H1 (cell line): ENCODE data around the gene KRABD2.

ENCODE experiments used
- CTCF ChIA-PET: fragments of 300-600 bp; sonication (Branson Sonifier 250); formaldehyde crosslinking; loops from one replicate; lab custom pipeline; 2021; ENCODE audit not compliant: partially characterized antibody; lab: Charles Lee
- POLR2A ChIA-PET: fragments of 300-600 bp; sonication (Branson Sonifier 250); formaldehyde crosslinking; loops from one replicate; lab custom pipeline; 2021; ENCODE audit warnings: inconsistent platforms; ENCODE audit not compliant: partially characterized antibody; lab: Charles Lee
- DNase-seq, 2 experiments: peaks; one replicate each; pipeline versions ENCODE4 v3.0.0 to v3.0.0-alpha.2; 2010 to 2022; ENCODE audit warnings: low spot score in 2 of 2, low read depth in 1 of 2, mixed read lengths in 1 of 2
- FAIRE-seq: peaks from 2 replicates; lab custom pipeline; 2011; peaks lifted over from hg19 to GRCh38; lab: Jason Lieb, UNC
- H2AFZ ChIP-seq: 2 replicates; pipeline ENCODE4 v1.8.1; 2012; ENCODE audit warnings: low read length, inconsistent platforms
- H2AK5ac ChIP-seq: 2 replicates; pipeline ENCODE4 v1.6.1; 2013; ENCODE audit warnings: low read depth, low read length
- H2BK120ac ChIP-seq: replicated peaks from 2 replicates; pipeline ENCODE3; 2013; ENCODE audit warnings: low read depth, low read length, inconsistent platforms
- H2BK12ac ChIP-seq: 2 replicates; pipeline ENCODE4 v1.6.1; 2013; ENCODE audit warnings: low read depth, low read length
- H2BK15ac ChIP-seq: 2 replicates; pipeline ENCODE4 v1.6.1; 2013; ENCODE audit warnings: low read length
- H2BK20ac ChIP-seq: 2 replicates; pipeline ENCODE4 v1.6.1; 2013; ENCODE audit warnings: low read length
- H2BK5ac ChIP-seq: 2 replicates; pipeline ENCODE4 v1.6.1; 2013; ENCODE audit warnings: low read depth, low read length
- H3K14ac ChIP-seq: 2 replicates; pipeline ENCODE4 v1.6.1; 2013; ENCODE audit warnings: inconsistent platforms; ENCODE audit not compliant: insufficient read length
- H3K18ac ChIP-seq: 2 replicates; pipeline ENCODE4 v1.6.1; 2013; ENCODE audit warnings: low read length; ENCODE audit errors: extremely low read depth
- H3K23ac ChIP-seq: 2 replicates; pipeline ENCODE4 v1.6.1; 2013; ENCODE audit warnings: inconsistent platforms; ENCODE audit not compliant: insufficient read length
- H3K23me2 ChIP-seq: 2 replicates; pipeline ENCODE4 v1.6.1; 2013; ENCODE audit warnings: low read depth, low read length
- H3K27ac ChIP-seq: 2 replicates; pipeline ENCODE4 v1.6.1; 2011; ENCODE audit warnings: low read depth, low read length, inconsistent platforms
- H3K27me3 ChIP-seq, 4 experiments: replicated peaks in 1 of 4; 1 replicate in 1 of 4; 2 replicates in 3 of 4; pipeline versions ENCODE4 v1.6.1 to v1.8.1; 2011 to 2013; ENCODE audit warnings: low read length in 3 of 4, mild to moderate bottlenecking in 3 of 4, inconsistent platforms in 2 of 4, mixed read lengths in 2 of 4, moderate library complexity in 1 of 4; ENCODE audit not compliant: control insufficient read depth in 3 of 4, insufficient read depth in 3 of 4; ENCODE audit errors: extremely low read depth in 1 of 4
- H3K36me3 ChIP-seq, 4 experiments: 2 replicates each; pipeline versions ENCODE4 v1.6.1 to v1.8.1; 2011 to 2013; ENCODE audit warnings: mild to moderate bottlenecking in 4 of 4, low read length in 3 of 4, moderate library complexity in 2 of 4, control low read depth in 1 of 4, inconsistent platforms in 1 of 4; ENCODE audit not compliant: insufficient read depth in 4 of 4, control insufficient read depth in 2 of 4
- H3K4ac ChIP-seq: replicated peaks from 2 replicates; pipeline ENCODE3; 2013; ENCODE audit warnings: low read length, low read depth, mixed read lengths, inconsistent platforms; ENCODE audit not compliant: insufficient read length
- H3K4me1 ChIP-seq, 4 experiments: replicated peaks in 1 of 4; 1 replicate in 1 of 4; 2 replicates in 3 of 4; pipeline versions ENCODE4 v1.6.1 to v1.8.1; 2011 to 2013; ENCODE audit warnings: low read length in 3 of 4, inconsistent platforms in 2 of 4, mixed read lengths in 1 of 4; ENCODE audit not compliant: insufficient read depth in 4 of 4, control insufficient read depth in 3 of 4
- H3K4me2 ChIP-seq, 2 experiments: 2 replicates each; pipeline versions ENCODE4 v1.6.1 to v1.8.1; 2011 to 2013; ENCODE audit warnings: low read depth in 2 of 2, low read length in 2 of 2, control low read depth in 1 of 2, inconsistent platforms in 1 of 2, mild to moderate bottlenecking in 1 of 2; ENCODE audit not compliant: insufficient read depth in 1 of 2
- H3K4me3 ChIP-seq, 4 experiments: fragments of 200-600, 300-600 bp in 1 of 4; sonication (generic), shearing (Covaris generic), sonication (Bioruptor Twin) in 1 of 4; 2 replicates each; pipeline versions ENCODE4 v1.5.1 to v1.8.1; 2011 to 2016; ENCODE audit warnings: low read length in 4 of 4, low read depth in 3 of 4, control low read depth in 2 of 4, inconsistent platforms in 2 of 4, mild to moderate bottlenecking in 2 of 4, mixed read lengths in 1 of 4, moderate library complexity in 1 of 4; ENCODE audit not compliant: insufficient read depth in 2 of 4; ENCODE audit errors: extremely low read depth in 1 of 4
- H3K56ac ChIP-seq: replicated peaks from 2 replicates; pipeline ENCODE3; 2013; ENCODE audit warnings: low read depth, mild to moderate bottlenecking, mixed read lengths, low read length, inconsistent platforms; ENCODE audit not compliant: insufficient read length
- H3K79me1 ChIP-seq: 2 replicates; pipeline ENCODE4 v1.6.1; 2013; ENCODE audit warnings: low read depth, low read length, control low read depth
- H3K79me2 ChIP-seq, 2 experiments: 2 replicates each; pipeline versions ENCODE4 v1.6.1 to v1.8.1; 2012 to 2013; ENCODE audit warnings: low read length in 2 of 2, mild to moderate bottlenecking in 2 of 2, inconsistent platforms in 1 of 2; ENCODE audit not compliant: insufficient read depth in 2 of 2, control insufficient read depth in 1 of 2
- H3K9ac ChIP-seq, 4 experiments: replicated peaks in 1 of 4; 1 replicate in 1 of 4; 2 replicates in 3 of 4; pipeline versions ENCODE4 v1.6.1 to v1.8.1; 2011 to 2013; ENCODE audit warnings: low read depth in 3 of 4, low read length in 3 of 4, control low read depth in 2 of 4, mild to moderate bottlenecking in 2 of 4, moderate library complexity in 2 of 4, inconsistent platforms in 1 of 4; ENCODE audit errors: extremely low read depth in 1 of 4
- H3K9me3 ChIP-seq, 2 experiments: 2 replicates each; pipeline versions ENCODE4 v1.6.1 to v1.8.1; 2012 to 2013; ENCODE audit warnings: mild to moderate bottlenecking in 2 of 2, moderate library complexity in 2 of 2, control low read depth in 1 of 2, inconsistent platforms in 1 of 2, low read depth in 1 of 2, low read length in 1 of 2, mixed read lengths in 1 of 2; ENCODE audit not compliant: insufficient read depth in 2 of 2
- H4K20me1 ChIP-seq, 2 experiments: replicated peaks in 1 of 2; 2 replicates each; pipeline versions ENCODE3 to v1.8.1; 2011 to 2013; ENCODE audit warnings: inconsistent platforms in 2 of 2, low read length in 2 of 2, mild to moderate bottlenecking in 1 of 2; ENCODE audit not compliant: insufficient read depth in 2 of 2, control insufficient read depth in 1 of 2
- H4K5ac ChIP-seq: 2 replicates; pipeline ENCODE4 v1.6.1; 2013; ENCODE audit warnings: low read length, low read depth, mixed read lengths, inconsistent platforms; ENCODE audit not compliant: insufficient read length
- H4K8ac ChIP-seq: 2 replicates; pipeline ENCODE4 v1.8.0; 2013; ENCODE audit warnings: mild to moderate bottlenecking, moderate library complexity, low read length, inconsistent platforms; ENCODE audit not compliant: insufficient read depth; ENCODE audit errors: extremely low read depth
- H4K91ac ChIP-seq: replicated peaks from 2 replicates; pipeline ENCODE3; 2013; ENCODE audit warnings: low read length, mixed read lengths, inconsistent platforms; ENCODE audit not compliant: insufficient read length
- CHD2 ChIP-seq: IDR thresholded peaks from 2 replicates; pipeline ENCODE4 v1.6.1; 2012; ENCODE audit warnings: low read length, improper control_type of control experiment
- EP300 ChIP-seq, 2 experiments: IDR thresholded peaks; 1 replicate in 1 of 2; 2 replicates in 1 of 2; pipeline ENCODE4 v1.6.1; 2011 to 2012; ENCODE audit warnings: low read depth in 2 of 2, low read length in 2 of 2, mild to moderate bottlenecking in 2 of 2, borderline replicate concordance in 1 of 2, inconsistent platforms in 1 of 2, moderate library complexity in 1 of 2
- GTF2F1 ChIP-seq: IDR thresholded peaks from 2 replicates; pipeline ENCODE4 v1.6.1; 2012; ENCODE audit warnings: low read depth, low read length, improper control_type of control experiment, borderline replicate concordance
- POLR2A ChIP-seq, 2 experiments: IDR thresholded peaks; 1 replicate in 1 of 2; 2 replicates in 1 of 2; pipeline ENCODE4 v1.6.1; 2011; ENCODE audit warnings: low read depth in 2 of 2, low read length in 2 of 2, mild to moderate bottlenecking in 2 of 2; ENCODE audit errors: control extremely low read depth in 1 of 2
- SP4 ChIP-seq: IDR thresholded peaks from 2 replicates; pipeline ENCODE4 v1.6.1; 2012; ENCODE audit warnings: low read length, inconsistent platforms
- SUZ12 ChIP-seq: fragments of 200-600 bp; sonication (generic); IDR thresholded peaks from 2 replicates; pipeline ENCODE4 v1.6.1; 2012; ENCODE audit warnings: mild to moderate bottlenecking, inconsistent platforms, low read length, moderate library complexity, mixed read lengths
- WGBS, 2 experiments: shearing (Covaris generic) in 1 of 2; methylation state at CpG; one replicate each; pipeline versions ENCODE4 v1.1.6 to v1.1.7; 2013 to 2015; ENCODE audit warnings: low lambda C conversion rate in 2 of 2, mixed read lengths in 2 of 2, inconsistent platforms in 1 of 2, low coverage in 1 of 2, missing lambda C conversion rate in 1 of 2; ENCODE audit not compliant: insufficient replicate concordance in 2 of 2, insufficient coverage in 1 of 2, insufficient read length in 1 of 2; ENCODE audit errors: extremely low coverage in 1 of 2, missing lambda C conversion rate in 1 of 2; 5-methylcytosine and 5-hydroxymethylcytosine counted together

The KRABD2 gene

DNA sequence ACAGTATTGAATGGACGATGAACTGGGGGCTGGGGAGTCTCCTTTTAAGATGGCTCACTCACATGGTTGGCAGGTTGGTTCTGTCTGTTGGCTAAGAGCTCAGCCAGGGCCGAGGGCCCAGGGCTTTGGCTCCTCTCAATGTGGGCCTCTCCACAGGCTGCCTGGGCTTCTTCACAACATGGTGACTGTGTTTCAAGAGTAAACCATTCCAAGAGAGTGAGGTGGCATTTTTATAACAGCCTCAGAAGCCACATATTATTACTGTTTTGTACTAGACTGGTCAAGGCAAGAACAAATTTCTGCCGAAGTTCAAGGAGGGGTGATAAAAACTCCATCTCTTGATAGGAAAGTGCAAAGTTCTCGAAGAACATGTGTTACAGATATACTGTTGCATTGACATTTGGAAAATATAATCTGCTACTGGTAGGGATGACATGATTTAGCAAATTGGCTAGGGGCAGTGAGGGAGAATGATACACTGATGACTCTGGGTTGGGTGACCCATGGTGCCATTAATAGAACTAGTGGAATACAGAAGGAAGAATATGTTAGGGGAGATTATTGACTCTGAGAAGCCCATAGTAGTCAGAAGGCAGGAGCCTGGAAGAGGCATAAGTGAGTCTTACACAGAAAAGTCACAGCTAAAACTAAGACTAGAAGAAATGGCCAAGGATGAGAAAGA is 13.7 kb downstream of the KRABD2 start:
- no peak overlapping the region for H3K14ac ChIP-seq
- FAIRE-seq (no peak), DNase-seq (no peak)
- 95% methylated on average over 4 of the region's 4 CpGs; no CpG with 5 or more reads in 1 of the 2 experiments for WGBS, 2 experiments
- H2AFZ ChIP-seq: no peak overlapping the region
- H2BK5ac ChIP-seq: no peak overlapping the region
- no peak overlapping the region for H2BK120ac ChIP-seq
- no peak overlapping the region for H3K56ac ChIP-seq
- no peak overlapping the region for H2BK20ac ChIP-seq
- H3K36me3 ChIP-seq: no peaks in the 10 kb centered on the region
- no peak overlapping the region for H3K4ac ChIP-seq
- no peaks in the 10 kb centered on the region; the same call in 1 of the 2 replicates for H3K23me2 ChIP-seq
- no peak overlapping the region for H2BK15ac ChIP-seq
- H4K20me1 ChIP-seq: no peaks in the 10 kb centered on the region
- no peak overlapping the region for H3K4me3 ChIP-seq
- H3K79me2 ChIP-seq: no peaks in the 10 kb centered on the region
- no peak overlapping the region for H3K18ac ChIP-seq
- H3K4me1 ChIP-seq: peaks cover 0 to 5% (median 1%) of the 10 kb centered on the region in 4 experiments; a peak in 1 of 7 replicates
- no peak overlapping the region for H4K8ac ChIP-seq
- no peak overlapping the region for H2BK12ac ChIP-seq
- H3K4me2 ChIP-seq: no peak overlapping the region
- no peak overlapping the region for H3K23ac ChIP-seq
- no peak overlapping the region for H2AK5ac ChIP-seq
- ChIA-PET CTCF (no interaction called here), POLR2A (interaction anchor here (0.6 to 4.0 kb wide), 9 partner anchors 9 to 23 kb away, joined by 3 to 36 read pairs (median 4); partner anchors contain the start of gene KRABD2)
- no peak overlapping the region for H3K9ac ChIP-seq
- H3K79me1 ChIP-seq: no peaks in the 10 kb centered on the region
- no peak overlapping the region for H3K27ac ChIP-seq
- H3K9me3 ChIP-seq: no peaks in the 10 kb centered on the region
- H4K91ac ChIP-seq: no peak overlapping the region
- H4K5ac ChIP-seq: no peak overlapping the region
- no peaks in the 10 kb centered on the region for H3K27me3 ChIP-seq
- TF ChIP-seq SP4 (no peak), SUZ12 (no peak), CHD2 (no peak), GTF2F1 (no peak), EP300 (IDR thresholded peaks at IDR 0.05; ENCODE audit: borderline replicate concordance in 1 of 2, low read depth in 2 of 2, low read length in 2 of 2) (no peak), POLR2A (IDR thresholded peaks at IDR 0.05; ENCODE audit: control extremely low read depth in 1 of 2, low read depth in 2 of 2, low read length in 2 of 2) (no peak)
